ENCODE data around the gene P2RX7.

GRCh38 chr12:121095544-121096198 is 37.0 kb upstream of the P2RX7 start:
- no peak for TF ChIP-seq POLR2AphosphoS5 (IDR thresholded peaks at IDR 0.05; ENCODE audit: low read depth)
- TF ChIP-seq CTCF (IDR thresholded peaks at IDR 0.05; ENCODE audit: insufficient read depth, low read length), result peak; percentile 73

Measured in HL-60 (cell line).